Measurements from ENCODE around the gene JAZF1. TPM values are rescaled to one million over a fixed set of nuclear protein-coding genes. Genes with fewer than 3 reads are reported as not detected.

Gene JAZF1
- total RNA-seq, 2 experiments from 2014 or later, result 3.3 to 4.0 TPM

- Mint-ChIP-seq H3K4me1 (ENCODE audit: low read depth) (peaks cover 25% of the 10 kb centered on the region), H3K36me3 (ENCODE audit: low read depth) (no peaks in the 10 kb centered on the region), H3K27ac (no peak overlapping the region), H3K4me3 (no peak overlapping the region), H3K27me3 (no peaks in the 10 kb centered on the region), H3K9me3 (no peaks in the 10 kb centered on the region)
- no peak for DNase-seq
- no peak for TF ChIP-seq CTCF (IDR thresholded peaks at IDR 0.05)
- CTCF ChIA-PET, result no interaction called here
- POLR2A ChIA-PET, result no interaction called here
- ATAC-seq, result no peak
- intact Hi-C loops (cut with micrococcal nuclease), result no loop called here
Observed at GRCh38 chr7:27955011-27955410, 225.6 kb downstream of the JAZF1 start.

- Mint-ChIP-seq H3K36me3 (ENCODE audit: low read depth) (no peaks in the 10 kb centered on the region), H3K27ac (no peak overlapping the region), H3K4me3 (no peak overlapping the region), H3K9me3 (no peaks in the 10 kb centered on the region), H3K27me3 (no peaks in the 10 kb centered on the region), H3K4me1 (ENCODE audit: low read depth) (peaks cover 25% of the 10 kb centered on the region)
- ChIA-PET CTCF (interaction anchor here (0.9 to 1.5 kb wide), 6 partner anchors 9 to 774 kb away, joined by 3 to 6 read pairs (median 3); no protein-coding TSS in a partner anchor), POLR2A (no interaction called here)
- no peak for TF ChIP-seq CTCF (IDR thresholded peaks at IDR 0.05)
- no peak for DNase-seq
- ATAC-seq, result no peak
- intact Hi-C loops (cut with micrococcal nuclease), result no loop called here
Observed at GRCh38 chr7:27953777-27954176, 226.8 kb downstream of the JAZF1 start.

GRCh38 chr7:27953361-27953760, 227.2 kb downstream of the JAZF1 start:
- ChIA-PET POLR2A (no interaction called here), CTCF (interaction anchor here (0.9 to 1.7 kb wide), 7 partner anchors 9 to 773 kb away, joined by 3 to 6 read pairs (median 3); no protein-coding TSS in a partner anchor)
- ATAC-seq (no peak), DNase-seq (no peak)
- Mint-ChIP-seq H3K9me3 (no peaks in the 10 kb centered on the region), H3K27me3 (no peaks in the 10 kb centered on the region), H3K27ac (no peak overlapping the region), H3K4me3 (no peak overlapping the region), H3K36me3 (ENCODE audit: low read depth) (no peaks in the 10 kb centered on the region), H3K4me1 (ENCODE audit: low read depth) (peaks cover 25% of the 10 kb centered on the region)
- intact Hi-C loops (cut with micrococcal nuclease), result no loop called here
- no peak for TF ChIP-seq CTCF (IDR thresholded peaks at IDR 0.05)

- ChIA-PET POLR2A (no interaction called here), CTCF (interaction anchor here (0.9 to 1.7 kb wide), 6 partner anchors 10 to 141 kb away, joined by 3 to 6 read pairs (median 3); no protein-coding TSS in a partner anchor)
- Mint-ChIP-seq H3K36me3 (ENCODE audit: low read depth) (no peaks in the 10 kb centered on the region), H3K27me3 (no peaks in the 10 kb centered on the region), H3K9me3 (no peaks in the 10 kb centered on the region), H3K4me3 (no peak overlapping the region), H3K27ac (no peak overlapping the region), H3K4me1 (ENCODE audit: low read depth) (peaks cover 25% of the 10 kb centered on the region)
- intact Hi-C loops (cut with micrococcal nuclease), result no loop called here
- DNase-seq (no peak), ATAC-seq (no peak)
- no peak for TF ChIP-seq CTCF (IDR thresholded peaks at IDR 0.05)
Observed at GRCh38 chr7:27952456-27953285, 227.9 kb downstream of the JAZF1 start.

GRCh38 chr7:27950123-27950522, 230.5 kb downstream of the JAZF1 start:
- TF ChIP-seq CTCF (IDR thresholded peaks at IDR 0.05), result no peak
- DNase-seq (no peak), ATAC-seq (no peak)
- H3K27me3 Mint-ChIP-seq, result no peaks in the 10 kb centered on the region
- H3K36me3 Mint-ChIP-seq (ENCODE audit: low read depth), result no peaks in the 10 kb centered on the region
- POLR2A ChIA-PET, result no interaction called here
- intact Hi-C loops (cut with micrococcal nuclease), result no loop called here
- CTCF ChIA-PET, result no interaction called here
- peaks cover 25% of the 10 kb centered on the region for H3K4me1 Mint-ChIP-seq (ENCODE audit: low read depth)
- no peak overlapping the region for H3K27ac Mint-ChIP-seq
- H3K9me3 Mint-ChIP-seq, result no peaks in the 10 kb centered on the region
- H3K4me3 Mint-ChIP-seq, result no peak overlapping the region

Data from activated CD8-positive, alpha-beta T cell treated with anti-CD3 and anti-CD28 coated beads for 36 hours (primary cell).